Mesodermal cell (in vitro differentiated cells): Measurements from ENCODE around the gene RYR2.
"Not testable (repeated sequence)": the region's sequence is repeated elsewhere in the genome, so short reads cannot be mapped to it uniquely, and the experiment has no call there.

Source experiments
- H3K27ac ChIP-seq: 2 replicates; pipeline ENCODE4 v1.7.0; 2013; ENCODE audit warnings: mild to moderate bottlenecking, low read depth, low read length, moderate library complexity; ENCODE audit not compliant: severe bottlenecking
- H3K36me3 ChIP-seq: 2 replicates; pipeline ENCODE4 v1.7.1; 2013; ENCODE audit warnings: mild to moderate bottlenecking, low read length, moderate library complexity; ENCODE audit not compliant: control insufficient read depth, insufficient read depth
- H3K4me1 ChIP-seq: one replicate; pipeline ENCODE4 v1.7.1; 2013; ENCODE audit warnings: mild to moderate bottlenecking, low read length; ENCODE audit not compliant: insufficient read depth, control insufficient read depth, poor library complexity, severe bottlenecking
- H3K4me3 ChIP-seq: 2 replicates; pipeline ENCODE4 v1.7.0; 2013; ENCODE audit warnings: low read length, control low read depth, mild to moderate bottlenecking; ENCODE audit not compliant: insufficient read depth, poor library complexity, severe bottlenecking; ENCODE audit errors: extremely low read depth
- H3K9me3 ChIP-seq: 2 replicates; pipeline ENCODE4 v1.7.1; 2013; ENCODE audit warnings: mild to moderate bottlenecking, low read length, moderate library complexity; ENCODE audit not compliant: control insufficient read depth
- WGBS, 2 experiments: methylation state at CpG; one replicate each; pipeline ENCODE4 v1.1.5; 2013; ENCODE audit warnings: missing lambda C conversion rate in 2 of 2; ENCODE audit not compliant: insufficient coverage in 2 of 2; 5-methylcytosine and 5-hydroxymethylcytosine counted together

RYR2 gene

GRCh38 chr1:237112663-237113062 lies 70.7 kb downstream of the RYR2 start:
- 93 to 95% methylated on average over 4 of the region's 4 CpGs for WGBS, 2 experiments
- Histone ChIP-seq H3K4me3 (no peak overlapping the region), H3K9me3 (no peaks in the 10 kb centered on the region), H3K4me1 (no peaks in the 10 kb centered on the region), H3K36me3 (no peaks in the 10 kb centered on the region), H3K27ac (no peak overlapping the region)

GRCh38 chr1:237115035-237115434 lies 73.1 kb downstream of the RYR2 start:
- Histone ChIP-seq H3K9me3 (no peaks in the 10 kb centered on the region), H3K4me1 (no peaks in the 10 kb centered on the region), H3K36me3 (no peaks in the 10 kb centered on the region), H3K4me3 (no peak overlapping the region), H3K27ac (no peak overlapping the region)
- WGBS, 2 experiments, result 96 to 100% methylated on average over 2 to 3 of the region's 6 CpGs

- H3K36me3 ChIP-seq, result no peaks in the 10 kb centered on the region
- H3K4me1 ChIP-seq, result no peaks in the 10 kb centered on the region
- 78% methylated on average over 4 of the region's 6 CpGs; no CpG with 5 or more reads in 1 of the 2 experiments for WGBS, 2 experiments
- H3K4me3 ChIP-seq, result no peak overlapping the region
- no peak overlapping the region for H3K27ac ChIP-seq
- H3K9me3 ChIP-seq, result no peaks in the 10 kb centered on the region
Observed at GRCh38 chr1:237119091-237119490, 77.1 kb downstream of the RYR2 start.

GRCh38 chr1:237120683-237121082 lies 78.7 kb downstream of the RYR2 start:
- Histone ChIP-seq H3K9me3 (no peaks in the 10 kb centered on the region), H3K27ac (no peak overlapping the region), H3K4me3 (no peak overlapping the region), H3K36me3 (no peaks in the 10 kb centered on the region), H3K4me1 (no peaks in the 10 kb centered on the region)
- WGBS, 2 experiments, result 94% methylated on average over 3 of the region's 5 CpGs; no CpG with 5 or more reads in 1 of the 2 experiments

GRCh38 chr1:237124856-237125462 lies 83.0 kb downstream of the RYR2 start:
- no peaks in the 10 kb centered on the region for H3K4me1 ChIP-seq
- H3K4me3 ChIP-seq, result no peak overlapping the region
- WGBS, 2 experiments, result 80 to 86% methylated on average over 8 to 10 of the region's 10 CpGs
- H3K9me3 ChIP-seq, result no peaks in the 10 kb centered on the region
- no peak overlapping the region for H3K27ac ChIP-seq
- H3K36me3 ChIP-seq, result no peaks in the 10 kb centered on the region

GRCh38 chr1:237126180-237126579 lies 84.2 kb downstream of the RYR2 start:
- Histone ChIP-seq H3K36me3 (no peaks in the 10 kb centered on the region), H3K4me3 (no peak overlapping the region), H3K9me3 (peaks cover 4% of the 10 kb centered on the region), H3K27ac (no peak overlapping the region), H3K4me1 (no peaks in the 10 kb centered on the region)
- no CpG with 5 or more reads among the region's 2 CpGs for WGBS, 2 experiments

GRCh38 chr1:237127301-237127700 lies 85.3 kb downstream of the RYR2 start:
- not testable (repeated sequence) for H3K9me3 ChIP-seq, H3K27ac ChIP-seq, H3K36me3 ChIP-seq, H3K4me3 ChIP-seq, H3K4me1 ChIP-seq
- WGBS, 2 experiments, result no CpG with 5 or more reads among the region's 31 CpGs

GRCh38 chr1:237133921-237134320 lies 91.9 kb downstream of the RYR2 start:
- peaks cover 9% of the 10 kb centered on the region for H3K9me3 ChIP-seq
- no peak overlapping the region for H3K4me3 ChIP-seq
- no peaks in the 10 kb centered on the region for H3K36me3 ChIP-seq
- WGBS, 2 experiments, result 78 to 87% methylated on average over 3 of the region's 3 CpGs
- H3K27ac ChIP-seq, result no peak overlapping the region
- H3K4me1 ChIP-seq, result no peaks in the 10 kb centered on the region

- 71 to 100% methylated on average over 1 to 2 of the region's 2 CpGs for WGBS, 2 experiments
- Histone ChIP-seq H3K36me3 (no peaks in the 10 kb centered on the region), H3K4me1 (no peaks in the 10 kb centered on the region), H3K27ac (no peak overlapping the region), H3K4me3 (no peak overlapping the region), H3K9me3 (peaks cover 9% of the 10 kb centered on the region)
Observed at GRCh38 chr1:237134929-237135328, 92.9 kb downstream of the RYR2 start.

- H3K4me1 ChIP-seq, result no peaks in the 10 kb centered on the region
- no peaks in the 10 kb centered on the region for H3K9me3 ChIP-seq
- no peaks in the 10 kb centered on the region for H3K36me3 ChIP-seq
- no peak overlapping the region for H3K4me3 ChIP-seq
- no peak overlapping the region for H3K27ac ChIP-seq
Observed at GRCh38 chr1:237138551-237138950, 96.6 kb downstream of the RYR2 start.

- Histone ChIP-seq H3K4me3 (no peak overlapping the region), H3K27ac (no peak overlapping the region), H3K36me3 (no peaks in the 10 kb centered on the region), H3K9me3 (no peaks in the 10 kb centered on the region), H3K4me1 (no peaks in the 10 kb centered on the region)
- WGBS, 2 experiments, result 85 to 87% methylated on average over 7 of the region's 8 CpGs
Observed at GRCh38 chr1:237139732-237140131, 97.7 kb downstream of the RYR2 start.
